SK-N-SH (cell line): ENCODE measurements around the gene OLFM1. TPM values are rescaled to one million over a fixed set of nuclear protein-coding genes. Genes with fewer than 3 reads are reported as not detected.

Source experiments
- CTCF ChIA-PET: fragments of 300-600, 350-600 bp; formaldehyde crosslinking; extraction: SDS; loops from one replicate; lab custom pipeline; 2021; lab: Yijun Ruan, JAX
- POLR2A ChIA-PET: fragments of 350-600 bp; sonication (Branson Sonifier 250); formaldehyde crosslinking; extraction: SDS; loops from one replicate; lab custom pipeline; 2020; ENCODE audit warnings: antibody characterized with exemption, inconsistent platforms; lab: Yijun Ruan, JAX
- DNase-seq: peaks from one replicate; pipeline ENCODE4 v3.0.0; 2012
- H2AFZ ChIP-seq: fragments of 200-600 bp; sonication (generic); 2 replicates; pipeline ENCODE4 v1.8.1; 2016; ENCODE audit warnings: antibody characterized with exemption, mild to moderate bottlenecking, low read depth
- H3F3A ChIP-seq: fragments of 200-600 bp; sonication (generic); replicated peaks from 2 replicates; pipeline ENCODE3; 2016; ENCODE audit warnings: antibody characterized with exemption, mild to moderate bottlenecking; ENCODE audit not compliant: insufficient read depth
- H3K27ac ChIP-seq, 2 experiments: fragments of 200-500 bp in 1 of 2; fragments of 200-600 bp in 1 of 2; sonication (Bioruptor generic) in 1 of 2; sonication (generic), shearing (Covaris generic) in 1 of 2; 2 replicates each; pipeline versions ENCODE4 v1.5.1 to v1.6.1; 2014 to 2016; ENCODE audit warnings: low read depth in 2 of 2, inconsistent platforms in 1 of 2, low read length in 1 of 2, mild to moderate bottlenecking in 1 of 2, mixed read lengths in 1 of 2
- H3K27me3 ChIP-seq: fragments of 200-600 bp; sonication (generic), shearing (Covaris generic); 2 replicates; pipeline ENCODE4 v1.6.1; 2016; ENCODE audit warnings: mixed run types; ENCODE audit not compliant: insufficient read depth
- H3K36me3 ChIP-seq, 2 experiments: fragments of 200-500 bp in 1 of 2; fragments of 200-600 bp in 1 of 2; sonication (Bioruptor generic) in 1 of 2; sonication (generic) in 1 of 2; replicated peaks in 1 of 2; 2 replicates each; pipeline versions ENCODE3 to v1.5.1; 2014 to 2016; ENCODE audit warnings: low read length in 1 of 2, mild to moderate bottlenecking in 1 of 2; ENCODE audit not compliant: insufficient read depth in 2 of 2, control insufficient read depth in 1 of 2
- H3K4me1 ChIP-seq, 2 experiments: fragments of 200-500 bp in 1 of 2; fragments of 200-600 bp in 1 of 2; sonication (Bioruptor generic) in 1 of 2; sonication (generic), shearing (Covaris generic) in 1 of 2; 2 replicates each; pipeline versions ENCODE4 v1.5.1 to v1.6.1; 2014 to 2016; ENCODE audit warnings: low read depth in 1 of 2, low read length in 1 of 2, mixed run types in 1 of 2; ENCODE audit not compliant: insufficient read depth in 2 of 2, control insufficient read depth in 1 of 2
- H3K4me2 ChIP-seq: fragments of 200-600 bp; sonication (generic), shearing (Covaris generic); 2 replicates; pipeline ENCODE4 v1.6.1; 2017; ENCODE audit warnings: mixed run types
- H3K4me3 ChIP-seq, 2 experiments: fragments of 200-500 bp in 1 of 2; fragments of 200-600 bp in 1 of 2; sonication (Bioruptor generic) in 1 of 2; sonication (generic), shearing (Covaris generic) in 1 of 2; 2 replicates each; pipeline versions ENCODE4 v1.5.1 to v1.8.1; 2014 to 2016; ENCODE audit warnings: low read depth in 2 of 2, inconsistent platforms in 1 of 2, low read length in 1 of 2, mild to moderate bottlenecking in 1 of 2, mixed read lengths in 1 of 2, moderate library complexity in 1 of 2
- H3K79me2 ChIP-seq: fragments of 200-600 bp; sonication (generic); 2 replicates; pipeline ENCODE4 v1.8.1; 2017; ENCODE audit warnings: mild to moderate bottlenecking; ENCODE audit not compliant: insufficient read depth
- H3K9ac ChIP-seq: fragments of 200-600 bp; sonication (generic); 2 replicates; pipeline ENCODE4 v1.6.1; 2017; ENCODE audit warnings: mixed run types
- H3K9me2 ChIP-seq: fragments of 200-600 bp; sonication (generic); 2 replicates; pipeline ENCODE4 v1.6.1; 2017; ENCODE audit warnings: mixed run types
- H3K9me3 ChIP-seq: fragments of 200-600 bp; sonication (generic); 2 replicates; pipeline ENCODE4 v1.6.1; 2017; ENCODE audit warnings: mixed run types, mild to moderate bottlenecking, moderate library complexity
- H4K20me1 ChIP-seq: fragments of 200-600 bp; sonication (generic); 2 replicates; pipeline ENCODE4 v1.6.1; 2017; ENCODE audit warnings: mild to moderate bottlenecking, mixed run types; ENCODE audit not compliant: insufficient read depth
- CHD2 ChIP-seq: fragments of 150-350 bp; IDR thresholded peaks from 2 replicates; pipeline ENCODE4 v1.6.1; 2018; ENCODE audit warnings: low read length; ENCODE audit not compliant: partially characterized antibody
- ELF1 ChIP-seq: IDR thresholded peaks from 2 replicates; pipeline ENCODE4 v1.4.0; 2012
- GABPA ChIP-seq: IDR thresholded peaks from 2 replicates; pipeline ENCODE4 v1.4.0; 2012; ENCODE audit warnings: low read depth, mild to moderate bottlenecking
- NRF1 ChIP-seq: IDR thresholded peaks from 2 replicates; pipeline ENCODE4 v1.6.1; 2012; ENCODE audit warnings: low read depth, mild to moderate bottlenecking, low read length
- REST ChIP-seq: IDR thresholded peaks from 2 replicates; pipeline ENCODE4 v1.6.1; 2012; ENCODE audit warnings: mild to moderate bottlenecking, low read depth, low read length, moderate library complexity
- SIN3A ChIP-seq: IDR thresholded peaks from 2 replicates; pipeline ENCODE4 v1.6.1; 2012; ENCODE audit warnings: low read depth, mild to moderate bottlenecking, low read length, moderate library complexity, borderline replicate concordance
- TAF1 ChIP-seq: IDR thresholded peaks from 2 replicates; pipeline ENCODE4 v1.6.1; 2012; ENCODE audit warnings: low read depth, mild to moderate bottlenecking, low read length, moderate library complexity, borderline replicate concordance
- TCF12 ChIP-seq: IDR thresholded peaks from 2 replicates; pipeline ENCODE4 v1.4.0; 2012
- TEAD4 ChIP-seq: IDR thresholded peaks from 2 replicates; pipeline ENCODE4 v1.4.0; 2012; ENCODE audit warnings: mild to moderate bottlenecking, borderline replicate concordance; ENCODE audit not compliant: insufficient read depth
- USF2 ChIP-seq: fragments of 150-350 bp; IDR thresholded peaks from 2 replicates; pipeline ENCODE4 v1.6.1; 2017; ENCODE audit warnings: antibody characterized with exemption, low read length, low read depth, borderline replicate concordance
- YY1 ChIP-seq: IDR thresholded peaks from 2 replicates; pipeline ENCODE4 v1.4.0; 2012; ENCODE audit warnings: low read depth, mild to moderate bottlenecking
- ZBTB33 ChIP-seq: IDR thresholded peaks from 2 replicates; pipeline ENCODE4 v1.4.0; 2012; ENCODE audit warnings: low read depth, borderline replicate concordance
- WGBS: methylation state at CpG from one replicate; pipeline ENCODE4 v1.1.6; 2017; ENCODE audit warnings: low lambda C conversion rate; 5-methylcytosine and 5-hydroxymethylcytosine counted together
- polyA plus RNA-seq, 3 experiments: library from polyadenylated mRNA; depleted of rRNA; stranded (reverse); fragments of >200 nt; gene quantifications; 2 replicates each; pipeline ENCODE4 v1.2.3, GENCODE V29; 2012
- TF ChIP-seq, protein P1 (sequence below): IDR thresholded peaks from 2 replicates; pipeline ENCODE4 v1.4.0; 2012; ENCODE audit warnings: low read depth, borderline replicate concordance
- TF ChIP-seq, protein P2 (sequence below): IDR thresholded peaks from 2 replicates; pipeline ENCODE4; 2012
- TF ChIP-seq, protein P3 (sequence below): fragments of 200-600 bp; sonication (generic); IDR thresholded peaks from 2 replicates; pipeline ENCODE4 v1.6.1; 2017; ENCODE audit warnings: antibody characterized with exemption, mild to moderate bottlenecking, moderate library complexity

The OLFM1 gene
- polyA plus RNA-seq, 1 of the 3 experiments (the other 2 are of a cell fraction): 15.9 TPM

- Histone ChIP-seq H3K36me3 (no peaks in the 10 kb centered on the region), H4K20me1 (no peaks in the 10 kb centered on the region), H3K9me3 (no peaks in the 10 kb centered on the region), H3K4me3 (no peak overlapping the region), H3K9me2 (no peaks in the 10 kb centered on the region), H3K79me2 (no peaks in the 10 kb centered on the region), H3K27me3 (no peaks in the 10 kb centered on the region), H3K4me2 (no peak overlapping the region), H3F3A (no peaks in the 10 kb centered on the region), H3K9ac (no peak overlapping the region), H3K4me1 (no peaks in the 10 kb centered on the region), H2AFZ (no peak overlapping the region), H3K27ac (no peak overlapping the region)
- 43% methylated on average over 15 of the region's 17 CpGs for WGBS
- DNase-seq: no peak
- ChIA-PET CTCF (interaction anchor here (1.9 kb wide), 1 partner anchor 10 kb away, joined by 5 read pairs; no protein-coding TSS in a partner anchor), POLR2A (no interaction called here)
- TF ChIP-seq CHD2 (no peak), GABPA (no peak), NRF1 (no peak), ZBTB33 (no peak), REST (no peak), ELF1 (no peak), TCF12 (no peak), TEAD4 (no peak), SIN3A (no peak), USF2 (no peak), YY1 (no peak), TAF1 (no peak)
- TF ChIP-seq, protein P1, sequence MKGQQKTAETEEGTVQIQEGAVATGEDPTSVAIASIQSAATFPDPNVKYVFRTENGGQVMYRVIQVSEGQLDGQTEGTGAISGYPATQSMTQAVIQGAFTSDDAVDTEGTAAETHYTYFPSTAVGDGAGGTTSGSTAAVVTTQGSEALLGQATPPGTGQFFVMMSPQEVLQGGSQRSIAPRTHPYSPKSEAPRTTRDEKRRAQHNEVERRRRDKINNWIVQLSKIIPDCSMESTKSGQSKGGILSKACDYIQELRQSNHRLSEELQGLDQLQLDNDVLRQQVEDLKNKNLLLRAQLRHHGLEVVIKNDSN: no peak
- TF ChIP-seq, protein P2, sequence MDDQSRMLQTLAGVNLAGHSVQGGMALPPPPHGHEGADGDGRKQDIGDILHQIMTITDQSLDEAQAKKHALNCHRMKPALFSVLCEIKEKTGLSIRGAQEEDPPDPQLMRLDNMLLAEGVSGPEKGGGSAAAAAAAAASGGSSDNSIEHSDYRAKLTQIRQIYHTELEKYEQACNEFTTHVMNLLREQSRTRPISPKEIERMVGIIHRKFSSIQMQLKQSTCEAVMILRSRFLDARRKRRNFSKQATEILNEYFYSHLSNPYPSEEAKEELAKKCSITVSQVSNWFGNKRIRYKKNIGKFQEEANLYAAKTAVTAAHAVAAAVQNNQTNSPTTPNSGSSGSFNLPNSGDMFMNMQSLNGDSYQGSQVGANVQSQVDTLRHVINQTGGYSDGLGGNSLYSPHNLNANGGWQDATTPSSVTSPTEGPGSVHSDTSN: no peak
- TF ChIP-seq, protein P3, sequence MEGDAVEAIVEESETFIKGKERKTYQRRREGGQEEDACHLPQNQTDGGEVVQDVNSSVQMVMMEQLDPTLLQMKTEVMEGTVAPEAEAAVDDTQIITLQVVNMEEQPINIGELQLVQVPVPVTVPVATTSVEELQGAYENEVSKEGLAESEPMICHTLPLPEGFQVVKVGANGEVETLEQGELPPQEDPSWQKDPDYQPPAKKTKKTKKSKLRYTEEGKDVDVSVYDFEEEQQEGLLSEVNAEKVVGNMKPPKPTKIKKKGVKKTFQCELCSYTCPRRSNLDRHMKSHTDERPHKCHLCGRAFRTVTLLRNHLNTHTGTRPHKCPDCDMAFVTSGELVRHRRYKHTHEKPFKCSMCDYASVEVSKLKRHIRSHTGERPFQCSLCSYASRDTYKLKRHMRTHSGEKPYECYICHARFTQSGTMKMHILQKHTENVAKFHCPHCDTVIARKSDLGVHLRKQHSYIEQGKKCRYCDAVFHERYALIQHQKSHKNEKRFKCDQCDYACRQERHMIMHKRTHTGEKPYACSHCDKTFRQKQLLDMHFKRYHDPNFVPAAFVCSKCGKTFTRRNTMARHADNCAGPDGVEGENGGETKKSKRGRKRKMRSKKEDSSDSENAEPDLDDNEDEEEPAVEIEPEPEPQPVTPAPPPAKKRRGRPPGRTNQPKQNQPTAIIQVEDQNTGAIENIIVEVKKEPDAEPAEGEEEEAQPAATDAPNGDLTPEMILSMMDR: no peak
Measured at GRCh38 chr9:135051316-135052038, 36.0 kb upstream of the OLFM1 start.
